Upper lobe of left lung (tissue), 6 donors: ENCODE data around the gene VSIG10. TPM values are rescaled to one million over a fixed set of nuclear protein-coding genes. Genes with fewer than 3 reads are reported as not detected.

Source experiments
- ATAC-seq, 2 donors: fragments of 200-7000 bp; cut with Tn5 transposase; one replicate each; pipeline ENCODE4 v1.9.1; 2022; ENCODE audit warnings: mild to moderate bottlenecking in 2 of 2, moderate library complexity in 2 of 2; ENCODE audit not compliant: low FRiP score in 2 of 2
- DNase-seq, 2 donors: peaks; one replicate each; pipeline ENCODE4 v3.0.0-alpha.2; 2019 to 2020
- H3K27ac ChIP-seq, 4 donors: fragments of 200-600 bp; sonication (generic); one replicate each; pipeline ENCODE4 v1.5.1; 2016 to 2019
- H3K27me3 ChIP-seq, 4 donors: fragments of 200-600 bp; sonication (generic); one replicate each; pipeline ENCODE4 v1.5.1; 2017 to 2019
- H3K36me3 ChIP-seq, 4 donors: fragments of 200-600 bp; sonication (generic); one replicate each; pipeline ENCODE4 v1.5.1; 2016 to 2019
- H3K4me1 ChIP-seq, 4 donors: fragments of 200-600 bp; sonication (generic); one replicate each; pipeline ENCODE4 v1.5.1; 2018 to 2019
- H3K4me3 ChIP-seq, 4 donors: fragments of 200-600 bp; sonication (generic); one replicate each; pipeline ENCODE4 v1.5.1; 2017 to 2019; ENCODE audit warnings: mild to moderate bottlenecking in 2 of 4, moderate library complexity in 1 of 4
- H3K9me3 ChIP-seq, 4 donors: fragments of 200-600 bp; sonication (generic); one replicate each; pipeline ENCODE4 v1.5.1; 2018 to 2019
- CTCF ChIP-seq, 6 experiments: fragments of 450-650 bp in 4 of 6; fragments of 200-600 bp in 2 of 6; sonication (generic) in 2 of 6; IDR thresholded peaks; one replicate each; pipeline ENCODE4 v1.5.1; 2016 to 2019; ENCODE audit warnings: antibody characterized with exemption in 6 of 6
- EP300 ChIP-seq, 4 donors: sonication (generic); formaldehyde crosslinking; IDR thresholded peaks; one replicate each; pipeline ENCODE4 v1.5.1; 2017; ENCODE audit warnings: antibody characterized with exemption in 4 of 4, control low read depth in 2 of 4
- POLR2A ChIP-seq, 4 donors: fragments of 450-650 bp; IDR thresholded peaks; one replicate each; pipeline ENCODE4 v1.5.1; 2016 to 2017; ENCODE audit warnings: antibody characterized with exemption in 4 of 4, mild to moderate bottlenecking in 2 of 4
- POLR2AphosphoS5 ChIP-seq, 2 donors: sonication (generic); formaldehyde crosslinking; IDR thresholded peaks; one replicate each; pipeline ENCODE4 v1.5.1; 2017; ENCODE audit warnings: antibody characterized with exemption in 2 of 2
- WGBS, 2 donors: methylation state at CpG; one replicate each; pipeline ENCODE4 v1.1.5; 2017 to 2018; 5-methylcytosine and 5-hydroxymethylcytosine counted together
- total RNA-seq, 6 donors: library from RNA; depleted of rRNA in 4 of 6; stranded (reverse); fragments of >200 nt in 4 of 6; gene quantifications; one replicate each; pipeline versions ENCODE4 v1.1.0 to v1.2.1, GENCODE V29; 2016 to 2021
- donor health status: DM: no; HTN: no; CAD: no; lungs with moderate emphysema.
- donor health status: DM: no; HTN: yes; CAD: no; lungs with severe emphysema.

The VSIG10 gene
- total RNA-seq, 6 donors from 2014 or later, result 44.1 to 157 (median 72.8) TPM

GRCh38 chr12:118073768-118074167 is 30.0 kb downstream of the VSIG10 start:
- no peak overlapping the region for H3K4me3 ChIP-seq
- no peaks in the 10 kb centered on the region for H3K27me3 ChIP-seq
- no peaks in the 10 kb centered on the region for H3K4me1 ChIP-seq
- no peak for DNase-seq
- H3K36me3 ChIP-seq, result peaks cover 4 to 38% (median 9%) of the 10 kb centered on the region in 4 donors
- H3K9me3 ChIP-seq, result no peaks in the 10 kb centered on the region
- WGBS, 2 donors, result 90 to 100% methylated on average over 4 of the region's 4 CpGs
- no peak overlapping the region for H3K27ac ChIP-seq
- no peak for ATAC-seq
- TF ChIP-seq EP300 (IDR thresholded peaks at IDR 0.05), result no peak
- TF ChIP-seq POLR2AphosphoS5 (IDR thresholded peaks at IDR 0.05), result no peak
- TF ChIP-seq CTCF (IDR thresholded peaks at IDR 0.05), result no peak
- no peak for TF ChIP-seq POLR2A (IDR thresholded peaks at IDR 0.05)

- no peak overlapping the region for H3K27ac ChIP-seq
- no peak overlapping the region for H3K4me3 ChIP-seq
- DNase-seq (no peak), ATAC-seq (no peak)
- no peaks in the 10 kb centered on the region for H3K4me1 ChIP-seq
- no peaks in the 10 kb centered on the region for H3K27me3 ChIP-seq
- peaks cover 0 to 17% (median 1%) of the 10 kb centered on the region in 4 donors for H3K36me3 ChIP-seq
- H3K9me3 ChIP-seq, result no peaks in the 10 kb centered on the region
- TF ChIP-seq EP300 (IDR thresholded peaks at IDR 0.05) (no peak), POLR2AphosphoS5 (IDR thresholded peaks at IDR 0.05) (no peak)
- WGBS, 2 donors, result 88 to 90% methylated on average over 3 of the region's 3 CpGs
Observed at GRCh38 chr12:118070650-118071049, 33.2 kb downstream of the VSIG10 start.

DNA sequence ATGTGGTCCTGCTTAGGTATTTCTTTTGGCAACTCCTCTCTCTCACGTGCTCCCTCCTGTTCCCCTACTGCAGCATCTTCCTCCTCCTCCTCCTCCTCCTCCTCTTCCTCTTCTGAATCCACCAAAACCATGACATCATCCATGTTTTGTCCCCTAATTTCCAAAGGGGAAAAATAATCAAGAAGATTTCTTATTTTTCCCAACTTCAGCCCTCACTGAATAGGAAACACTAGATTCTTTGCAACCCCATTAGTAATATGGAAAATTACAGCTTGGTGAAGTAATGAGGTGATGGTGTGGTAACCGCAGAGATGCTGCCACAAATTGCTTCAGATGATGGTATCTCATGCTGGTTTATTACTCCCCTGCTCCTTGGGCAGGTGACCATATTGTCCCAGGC is 35.4 kb downstream of the VSIG10 start:
- no peaks in the 10 kb centered on the region for H3K9me3 ChIP-seq
- peaks cover 0 to 14% (median 9%) of the 10 kb centered on the region in 4 donors for H3K4me1 ChIP-seq
- H3K36me3 ChIP-seq, result peaks cover 0 to 17% (median 1%) of the 10 kb centered on the region in 4 donors
- no peak overlapping the region for H3K27ac ChIP-seq
- TF ChIP-seq POLR2A (IDR thresholded peaks at IDR 0.05) (no peak), EP300 (IDR thresholded peaks at IDR 0.05) (no peak), CTCF (IDR thresholded peaks at IDR 0.05) (no peak), POLR2AphosphoS5 (IDR thresholded peaks at IDR 0.05) (no peak)
- DNase-seq, result no peak
- no peak overlapping the region for H3K4me3 ChIP-seq
- H3K27me3 ChIP-seq, result no peaks in the 10 kb centered on the region
- WGBS, 2 donors, result 78 to 80% methylated on average over 2 of the region's 2 CpGs
- no peak for ATAC-seq

DNA sequence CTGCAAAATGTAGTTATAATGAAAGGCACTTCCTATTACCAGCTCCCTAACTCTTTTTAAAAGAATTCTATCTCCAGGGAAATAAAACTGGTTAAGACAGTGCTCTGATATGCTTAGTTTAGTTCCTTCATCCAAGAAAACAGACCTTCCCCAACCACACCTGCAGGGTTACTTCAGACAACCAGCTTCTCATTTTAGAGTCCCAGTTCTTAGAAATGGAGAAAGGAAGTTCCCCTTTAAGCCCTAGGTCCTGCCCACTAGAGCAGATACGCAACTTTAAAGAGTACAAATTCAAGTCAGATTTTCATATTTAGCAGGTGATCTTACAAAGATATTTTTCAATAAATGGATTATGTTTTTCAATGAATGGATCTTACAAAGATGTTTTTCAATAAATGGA is 38.4 kb downstream of the VSIG10 start:
- no peaks in the 10 kb centered on the region for H3K9me3 ChIP-seq
- no peaks in the 10 kb centered on the region for H3K27me3 ChIP-seq
- H3K36me3 ChIP-seq, result peaks cover 0 to 3% (median 0%) of the 10 kb centered on the region in 4 donors
- DNase-seq (no peak), ATAC-seq (no peak)
- no peak overlapping the region for H3K4me3 ChIP-seq
- peaks cover 6 to 28% (median 20%) of the 10 kb centered on the region in 4 donors for H3K4me1 ChIP-seq
- 43 to 69% methylated on average over 1 of the region's 1 CpG for WGBS, 2 donors
- TF ChIP-seq CTCF (IDR thresholded peaks at IDR 0.05), result no peak
- peak overlapping the region in 2 of 4 donors; percentile 14 to 61 for H3K27ac ChIP-seq

GRCh38 chr12:118064608-118065007 is 39.2 kb downstream of the VSIG10 start:
- Histone ChIP-seq H3K36me3 (peaks cover 0 to 3% (median 0%) of the 10 kb centered on the region in 4 donors), H3K9me3 (no peaks in the 10 kb centered on the region), H3K27ac (peak overlapping the region in 2 of 4 donors; percentile 14 to 61), H3K27me3 (no peaks in the 10 kb centered on the region), H3K4me1 (peaks cover 11 to 36% (median 26%) of the 10 kb centered on the region in 4 donors), H3K4me3 (no peak overlapping the region)
- no peak for DNase-seq
- no peak for ATAC-seq
- no peak for TF ChIP-seq CTCF (IDR thresholded peaks at IDR 0.05)
- TF ChIP-seq POLR2A (IDR thresholded peaks at IDR 0.05), result no peak
- no peak for TF ChIP-seq EP300 (IDR thresholded peaks at IDR 0.05)
- no peak for TF ChIP-seq POLR2AphosphoS5 (IDR thresholded peaks at IDR 0.05)
- 27 to 43% methylated on average over 2 of the region's 2 CpGs for WGBS, 2 donors
